ENCODE measurements around the gene RND3.

- TF ChIP-seq CTCF (IDR thresholded peaks at IDR 0.05) (no peak), POLR2A (IDR thresholded peaks at IDR 0.05) (no peak)
These were observed 44.6 kb upstream of the RND3 start for GRCh38 chr2:150532020-150532419.

All from body of pancreas (tissue), 4 donors.